Calu3 (cell line): Measurements from ENCODE around the gene B4GALNT3. TPM values are rescaled to one million over a fixed set of nuclear protein-coding genes. Genes with fewer than 3 reads are reported as not detected.

Experiments used
- BruUV-seq: library from RNA; stranded (reverse); fragments of 400-500 nt; replicated peaks from 2 replicates; lab custom pipeline; 2021; lab: Mats Ljungman, UMichigan
- CTCF ChIA-PET: fragments of 300-600 bp; sonication (Branson Sonifier 250); formaldehyde crosslinking; loops from one replicate; lab custom pipeline; 2022; ENCODE audit warnings: antibody characterized with exemption; lab: Charles Lee
- DNase-seq: peaks from one replicate; pipeline ENCODE4 v3.0.0; 2022
- H3K27ac Mint-ChIP-seq: one replicate; pipeline ENCODE4 v1.8.0; 2022; ENCODE audit warnings: mixed read lengths; ENCODE audit not compliant: unreplicated experiment
- H3K27me3 Mint-ChIP-seq: one replicate; pipeline ENCODE4 v1.8.0; 2022; ENCODE audit warnings: mixed read lengths; ENCODE audit not compliant: unreplicated experiment
- H3K36me3 Mint-ChIP-seq: one replicate; pipeline ENCODE4 v1.8.0; 2022; ENCODE audit warnings: mild to moderate bottlenecking, moderate library complexity, mixed read lengths; ENCODE audit not compliant: insufficient read depth, unreplicated experiment
- H3K4me1 Mint-ChIP-seq: one replicate; pipeline ENCODE4 v1.8.0; 2022; ENCODE audit warnings: mild to moderate bottlenecking, low read depth, mixed read lengths; ENCODE audit not compliant: unreplicated experiment
- H3K4me3 Mint-ChIP-seq: one replicate; pipeline ENCODE4 v1.8.0; 2022; ENCODE audit warnings: mild to moderate bottlenecking, low read depth, moderate library complexity, mixed read lengths; ENCODE audit not compliant: unreplicated experiment
- H3K9me3 Mint-ChIP-seq: one replicate; pipeline ENCODE4 v1.8.0; 2022; ENCODE audit warnings: low read depth, mixed read lengths; ENCODE audit not compliant: unreplicated experiment
- intact Hi-C: fragments of 100-400 bp; cut with micrococcal nuclease; formaldehyde crosslinking; loops from one replicate; pipeline ENCODE4 v1.10.0; 2022; ENCODE audit not compliant: unreplicated experiment
- total RNA-seq: library from RNA; stranded (reverse); gene quantifications from 2 replicates; pipeline ENCODE4 v1.2.3, GENCODE V29; 2022
- TF ChIP-seq, protein P1 (sequence below): fragments of 200-600 bp; IDR thresholded peaks from one replicate; pipeline ENCODE4 v1.8.0; 2022; ENCODE audit warnings: antibody characterized with exemption; ENCODE audit not compliant: unreplicated experiment

B4GALNT3 gene
- total RNA-seq, 1 experiment from 2014 or later, result 19.3 TPM

DNA sequence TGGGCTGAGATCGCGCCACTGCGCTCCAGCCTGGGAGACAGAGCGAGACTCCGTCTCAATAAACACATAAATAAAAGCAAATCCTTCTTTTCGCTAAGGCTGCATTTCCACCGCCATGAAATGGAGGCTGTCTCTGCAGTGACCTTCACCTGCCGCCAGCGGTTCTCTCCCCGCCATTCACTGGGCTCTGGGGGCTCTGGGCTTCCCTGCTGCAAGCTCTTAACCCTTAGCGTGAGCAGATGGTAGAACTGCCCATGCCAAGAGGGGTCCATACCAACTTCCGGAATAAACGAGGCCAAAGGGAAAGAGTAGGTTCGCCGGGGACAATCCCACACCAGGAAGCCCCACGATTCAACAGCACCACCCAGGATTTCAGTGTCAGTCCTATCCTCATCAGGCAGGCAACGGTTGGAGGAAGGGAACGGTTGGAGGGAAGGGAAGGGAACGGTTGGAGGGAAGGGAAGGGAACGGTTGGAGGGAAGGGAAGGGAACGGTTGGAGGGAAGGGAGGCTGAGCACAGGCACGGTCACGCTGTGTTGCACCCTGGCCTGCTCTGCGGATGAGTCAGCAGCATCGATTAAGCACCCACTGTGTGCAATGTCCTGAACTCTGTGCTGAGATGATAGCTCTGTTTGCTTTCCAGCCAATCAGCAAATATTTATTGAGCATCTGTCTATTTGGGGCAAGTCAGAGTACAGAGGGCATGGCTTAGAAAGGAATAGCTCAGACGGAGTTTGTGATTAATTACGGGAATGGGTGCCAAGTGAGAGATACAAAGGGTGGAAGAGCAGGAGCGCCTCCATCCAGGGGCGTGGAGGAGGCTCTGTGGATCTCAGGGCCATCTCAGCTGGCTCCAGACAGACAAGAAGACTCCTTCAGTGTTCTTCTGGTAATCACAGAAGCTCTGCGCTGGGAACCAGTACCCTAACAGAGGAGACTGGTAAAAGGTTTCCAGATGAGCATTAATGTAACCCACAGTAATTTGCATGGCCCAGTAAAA lies 125.6 kb downstream of the B4GALNT3 start:
- no peaks in the 10 kb centered on the region for H3K4me1 Mint-ChIP-seq
- BruUV-seq, result no TSS peak

DNA sequence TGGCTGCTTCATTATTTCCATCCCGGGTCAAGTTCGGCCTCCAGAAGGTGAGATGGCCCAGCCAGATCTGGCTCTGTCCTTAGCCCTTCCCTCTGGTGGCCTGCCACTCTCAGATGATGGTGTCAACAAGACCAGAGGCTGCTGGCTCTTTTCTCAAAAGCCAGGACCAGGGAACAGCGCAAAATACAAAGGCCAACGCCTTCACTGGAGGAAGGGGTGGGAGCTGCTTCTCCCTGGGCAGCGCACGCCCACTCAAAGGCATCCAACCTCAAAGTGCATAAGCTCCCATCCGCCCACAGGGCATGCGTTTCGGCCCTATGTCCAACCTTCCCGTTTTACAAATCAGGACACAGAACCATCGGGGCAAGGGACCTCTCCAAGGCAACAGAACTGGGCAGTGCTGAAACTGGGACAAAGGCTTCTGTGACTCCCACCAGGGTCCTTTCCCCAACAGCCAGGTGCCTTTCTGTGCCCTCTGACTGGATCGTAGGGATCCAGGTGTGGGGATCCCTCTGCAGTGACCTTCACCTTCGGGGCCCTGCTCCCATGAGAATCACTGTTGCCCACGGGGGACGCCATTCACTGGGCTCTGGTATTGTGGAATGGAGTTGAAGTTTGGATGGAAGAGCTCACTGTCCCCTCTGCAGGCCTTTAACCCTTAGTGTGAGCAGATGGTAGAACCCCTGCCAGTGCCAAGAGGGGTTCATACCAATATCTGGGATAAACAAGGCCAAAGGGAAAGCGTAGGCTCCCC lies 126.8 kb downstream of the B4GALNT3 start:
- Mint-ChIP-seq H3K27ac (no peak overlapping the region), H3K4me3 (no peak overlapping the region), H3K36me3 (no peaks in the 10 kb centered on the region), H3K9me3 (no peaks in the 10 kb centered on the region), H3K4me1 (no peaks in the 10 kb centered on the region), H3K27me3 (peaks cover 48% of the 10 kb centered on the region)
- TF ChIP-seq, protein P1, sequence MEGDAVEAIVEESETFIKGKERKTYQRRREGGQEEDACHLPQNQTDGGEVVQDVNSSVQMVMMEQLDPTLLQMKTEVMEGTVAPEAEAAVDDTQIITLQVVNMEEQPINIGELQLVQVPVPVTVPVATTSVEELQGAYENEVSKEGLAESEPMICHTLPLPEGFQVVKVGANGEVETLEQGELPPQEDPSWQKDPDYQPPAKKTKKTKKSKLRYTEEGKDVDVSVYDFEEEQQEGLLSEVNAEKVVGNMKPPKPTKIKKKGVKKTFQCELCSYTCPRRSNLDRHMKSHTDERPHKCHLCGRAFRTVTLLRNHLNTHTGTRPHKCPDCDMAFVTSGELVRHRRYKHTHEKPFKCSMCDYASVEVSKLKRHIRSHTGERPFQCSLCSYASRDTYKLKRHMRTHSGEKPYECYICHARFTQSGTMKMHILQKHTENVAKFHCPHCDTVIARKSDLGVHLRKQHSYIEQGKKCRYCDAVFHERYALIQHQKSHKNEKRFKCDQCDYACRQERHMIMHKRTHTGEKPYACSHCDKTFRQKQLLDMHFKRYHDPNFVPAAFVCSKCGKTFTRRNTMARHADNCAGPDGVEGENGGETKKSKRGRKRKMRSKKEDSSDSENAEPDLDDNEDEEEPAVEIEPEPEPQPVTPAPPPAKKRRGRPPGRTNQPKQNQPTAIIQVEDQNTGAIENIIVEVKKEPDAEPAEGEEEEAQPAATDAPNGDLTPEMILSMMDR, result no peak
- no peak for DNase-seq
- intact Hi-C loops, result no loop called here
- BruUV-seq, result no TSS peak
- CTCF ChIA-PET, result no interaction called here

More for the DNA sequence above, 125.6 kb downstream of the B4GALNT3 start:
- CTCF ChIA-PET, result interaction anchor here (0.8 kb wide), 1 partner anchor 315 kb away, joined by 3 read pairs; no protein-coding TSS in a partner anchor
- peaks cover 47% of the 10 kb centered on the region for H3K27me3 Mint-ChIP-seq
- H3K36me3 Mint-ChIP-seq, result no peaks in the 10 kb centered on the region
- H3K27ac Mint-ChIP-seq, result no peak overlapping the region
- H3K9me3 Mint-ChIP-seq, result no peaks in the 10 kb centered on the region
- intact Hi-C loops, result no loop called here
- no peak overlapping the region for H3K4me3 Mint-ChIP-seq
- TF ChIP-seq, protein P1, result no peak
- DNase-seq, result no peak

DNA sequence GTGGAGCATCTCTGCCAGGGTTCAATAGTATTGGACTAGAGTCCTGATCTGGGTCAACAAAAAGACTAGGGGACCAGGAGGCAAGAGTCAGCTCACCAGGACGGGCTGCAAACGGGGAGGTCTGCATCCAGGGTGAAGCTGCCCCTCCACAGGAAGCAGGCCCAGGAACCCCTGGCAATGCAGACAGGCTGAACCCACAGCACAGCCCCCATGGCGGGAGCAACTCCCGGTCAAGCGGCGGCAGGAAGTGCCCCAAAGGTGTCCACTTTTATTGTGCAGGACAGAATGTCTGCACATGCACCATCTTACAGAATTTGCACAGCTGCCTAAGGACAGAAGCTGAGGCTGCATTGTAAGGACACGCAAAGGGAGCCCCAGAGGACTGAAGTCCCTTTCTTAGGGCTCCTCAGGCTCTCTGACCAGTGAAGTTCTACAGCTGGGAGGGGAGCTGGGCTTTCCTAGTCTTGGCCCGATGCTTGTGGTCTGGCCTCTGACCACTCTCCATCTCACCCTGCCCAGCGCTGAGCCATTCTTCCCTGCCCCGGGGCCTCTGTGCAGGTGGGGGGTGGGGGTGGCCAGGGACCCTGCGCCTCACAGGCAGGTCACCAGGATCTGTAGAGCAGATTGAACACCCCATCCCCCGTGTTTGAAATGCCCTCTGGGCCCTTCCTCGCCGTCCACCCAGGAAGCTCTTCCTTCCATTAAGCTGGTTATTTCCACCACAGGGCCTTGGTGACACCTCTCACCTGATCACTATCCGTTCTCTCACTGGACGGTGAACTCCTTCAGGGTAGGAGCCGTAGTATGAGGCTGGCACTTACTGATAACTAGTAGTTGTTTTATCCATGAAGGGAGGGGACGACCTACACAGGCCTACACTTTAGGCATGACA lies 127.6 kb downstream of the B4GALNT3 start:
- no peaks in the 10 kb centered on the region for H3K9me3 Mint-ChIP-seq
- no peaks in the 10 kb centered on the region for H3K36me3 Mint-ChIP-seq
- DNase-seq, result no peak
- H3K4me1 Mint-ChIP-seq, result no peaks in the 10 kb centered on the region
- no peak overlapping the region for H3K27ac Mint-ChIP-seq
- H3K4me3 Mint-ChIP-seq, result no peak overlapping the region
- peaks cover 57% of the 10 kb centered on the region for H3K27me3 Mint-ChIP-seq
- BruUV-seq, result no TSS peak
- intact Hi-C loops, result no loop called here
- CTCF ChIA-PET, result no interaction called here
- TF ChIP-seq, protein P1, result no peak

GRCh38 chr12:588024-588322 lies 128.2 kb downstream of the B4GALNT3 start:
- TF ChIP-seq, protein P1, result no peak
- Mint-ChIP-seq H3K36me3 (no peaks in the 10 kb centered on the region), H3K27ac (no peak overlapping the region), H3K4me1 (no peaks in the 10 kb centered on the region), H3K4me3 (no peak overlapping the region), H3K27me3 (peaks cover 63% of the 10 kb centered on the region), H3K9me3 (no peaks in the 10 kb centered on the region)
- CTCF ChIA-PET, result no interaction called here
- intact Hi-C loops, result no loop called here
- DNase-seq, result no peak
- no TSS peak for BruUV-seq
